C4-2B (cell line): ENCODE results near the gene USP17L11.
"Not testable (repeated sequence)": the region's sequence is repeated elsewhere in the genome, so short reads cannot be mapped to it uniquely, and the experiment has no call there.

Experiments used
- ZFX ChIP-seq: fragments of 450-650 bp; IDR thresholded peaks from 2 replicates; pipeline ENCODE4 v1.6.1; 2017
- TF ChIP-seq, protein P1 (sequence below): fragments of 450-650 bp; conservative IDR thresholded peaks from 2 replicates; pipeline ENCODE4 v1.5.1; 2017; ENCODE audit warnings: mild to moderate bottlenecking

GRCh38 chr4:9243579-9243978 is 28.4 kb downstream of the USP17L11 start, which contains the start of gene USP17L17:
- TF ChIP-seq, protein P1, sequence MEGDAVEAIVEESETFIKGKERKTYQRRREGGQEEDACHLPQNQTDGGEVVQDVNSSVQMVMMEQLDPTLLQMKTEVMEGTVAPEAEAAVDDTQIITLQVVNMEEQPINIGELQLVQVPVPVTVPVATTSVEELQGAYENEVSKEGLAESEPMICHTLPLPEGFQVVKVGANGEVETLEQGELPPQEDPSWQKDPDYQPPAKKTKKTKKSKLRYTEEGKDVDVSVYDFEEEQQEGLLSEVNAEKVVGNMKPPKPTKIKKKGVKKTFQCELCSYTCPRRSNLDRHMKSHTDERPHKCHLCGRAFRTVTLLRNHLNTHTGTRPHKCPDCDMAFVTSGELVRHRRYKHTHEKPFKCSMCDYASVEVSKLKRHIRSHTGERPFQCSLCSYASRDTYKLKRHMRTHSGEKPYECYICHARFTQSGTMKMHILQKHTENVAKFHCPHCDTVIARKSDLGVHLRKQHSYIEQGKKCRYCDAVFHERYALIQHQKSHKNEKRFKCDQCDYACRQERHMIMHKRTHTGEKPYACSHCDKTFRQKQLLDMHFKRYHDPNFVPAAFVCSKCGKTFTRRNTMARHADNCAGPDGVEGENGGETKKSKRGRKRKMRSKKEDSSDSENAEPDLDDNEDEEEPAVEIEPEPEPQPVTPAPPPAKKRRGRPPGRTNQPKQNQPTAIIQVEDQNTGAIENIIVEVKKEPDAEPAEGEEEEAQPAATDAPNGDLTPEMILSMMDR, result not testable (repeated sequence)
- not testable (repeated sequence) for TF ChIP-seq ZFX
